ENCODE data around the gene SSPN.

SSPN gene

DNA sequence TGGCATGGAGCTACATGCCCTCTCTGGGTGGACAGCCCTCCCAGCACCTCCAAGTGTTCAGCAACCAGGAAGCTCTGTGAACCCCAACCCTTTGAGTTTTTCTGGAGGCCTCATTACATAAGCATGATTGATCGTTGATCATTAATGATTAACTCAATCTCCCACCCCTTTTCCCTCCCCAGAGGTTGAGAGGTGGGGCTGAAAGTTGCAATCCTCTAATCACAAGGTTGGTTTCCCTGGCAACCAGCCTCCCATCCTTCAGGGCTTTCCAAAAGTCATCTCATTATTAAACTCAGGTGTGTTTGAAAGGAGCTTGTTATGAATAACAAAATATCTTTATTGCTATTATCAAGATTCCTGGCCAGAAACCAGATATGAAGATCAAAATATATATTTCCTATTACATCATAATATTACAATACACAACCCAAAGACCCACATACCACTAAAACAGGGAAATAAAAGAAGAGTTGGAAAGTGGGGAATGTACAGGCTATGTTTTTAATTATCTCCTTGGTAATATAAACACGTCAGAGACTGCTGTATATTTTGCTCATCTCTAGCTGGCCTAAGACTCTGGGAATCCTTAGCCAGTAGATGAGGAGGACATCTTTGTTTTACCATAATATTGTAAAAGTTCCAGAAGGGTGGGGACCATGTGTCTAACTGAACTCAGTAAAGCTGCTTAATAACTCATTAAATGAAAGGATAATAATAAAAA lies 73.6 kb downstream of the SSPN start:
- Histone ChIP-seq H3K4me1 (ENCODE audit: control insufficient read depth, insufficient read depth, low read length) (peaks cover 15% of the 10 kb centered on the region; the same call in 1 of the 2 replicates), H3K4me3 (ENCODE audit: low read depth, low read length) (no peak overlapping the region), H3K27me3 (ENCODE audit: control insufficient read depth, insufficient read depth, low read length) (no peaks in the 10 kb centered on the region; the same call in 1 of the 2 replicates), H3K27ac (ENCODE audit: low read depth, low read length) (no peak overlapping the region), H3K36me3 (ENCODE audit: control insufficient read depth, insufficient read depth, low read length) (no peaks in the 10 kb centered on the region), H3K9ac (ENCODE audit: low read length) (no peak overlapping the region), H3K9me3 (ENCODE audit: control insufficient read depth, insufficient read depth, low read depth, low read length) (no peaks in the 10 kb centered on the region)

DNA sequence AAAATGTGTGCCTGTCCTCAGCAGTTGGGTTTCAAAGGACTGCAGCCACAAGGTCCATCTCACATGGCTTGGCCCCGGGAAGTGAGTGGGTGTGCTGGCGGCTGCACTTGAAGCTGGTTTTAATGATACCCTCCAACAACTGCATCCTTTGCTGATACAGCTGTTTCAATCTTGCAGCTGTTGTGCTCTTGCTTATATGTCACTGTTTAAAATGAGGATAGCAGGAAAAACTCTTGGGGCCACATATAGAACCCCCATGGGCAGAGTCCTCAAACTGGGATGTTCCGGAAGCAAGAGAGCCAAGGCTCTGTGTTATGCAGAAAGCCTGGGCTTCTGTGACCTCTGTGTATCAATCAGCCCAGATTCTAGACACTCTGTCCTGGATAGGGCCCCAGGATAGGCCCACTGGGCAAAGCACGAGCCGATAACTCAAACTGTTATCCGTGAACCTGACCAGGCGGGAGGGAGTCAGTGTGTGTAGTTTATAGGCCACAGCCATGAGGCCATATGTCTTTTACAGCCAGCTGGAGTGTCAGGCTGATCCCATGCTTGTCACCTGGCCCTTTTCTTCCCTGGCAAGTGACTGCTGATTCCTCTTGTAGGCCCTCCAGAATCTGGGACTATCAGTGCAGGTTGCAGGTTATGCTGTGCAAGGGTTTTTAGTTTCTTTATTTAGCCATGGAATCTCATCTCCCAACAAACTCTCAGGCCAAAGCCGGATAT lies 74.3 kb downstream of the SSPN start:
- Histone ChIP-seq H3K9me3 (ENCODE audit: control insufficient read depth, insufficient read depth, low read depth, low read length) (no peaks in the 10 kb centered on the region), H3K4me3 (ENCODE audit: low read depth, low read length) (no peak overlapping the region), H3K4me1 (ENCODE audit: control insufficient read depth, insufficient read depth, low read length) (peaks cover 22% of the 10 kb centered on the region), H3K27me3 (ENCODE audit: control insufficient read depth, insufficient read depth, low read length) (no peaks in the 10 kb centered on the region; the same call in 1 of the 2 replicates), H3K9ac (ENCODE audit: low read length) (no peak overlapping the region), H3K27ac (ENCODE audit: low read depth, low read length) (no peak overlapping the region), H3K36me3 (ENCODE audit: control insufficient read depth, insufficient read depth, low read length) (no peaks in the 10 kb centered on the region)

DNA sequence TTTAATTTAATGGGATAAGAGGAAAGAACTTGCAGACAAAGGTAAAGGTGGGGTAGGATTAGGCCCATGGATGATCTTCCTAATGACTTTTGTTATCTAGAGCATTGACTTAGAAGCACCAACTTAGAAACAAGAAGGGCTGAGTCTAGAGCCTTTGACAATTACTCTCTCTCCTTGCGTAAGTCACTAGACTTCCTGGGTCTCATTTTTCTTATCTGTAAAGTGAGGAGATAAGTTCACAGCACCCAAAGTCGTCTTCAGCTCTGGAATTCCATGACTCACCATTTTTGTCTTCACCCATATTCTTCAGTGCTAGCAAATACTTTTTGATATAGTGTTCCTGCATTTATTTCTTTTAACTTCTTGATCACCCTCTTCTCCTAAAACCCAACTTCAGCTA lies 75.7 kb downstream of the SSPN start:
- no peak overlapping the region for H3K9ac ChIP-seq (ENCODE audit: low read length)
- no peak overlapping the region for H3K4me3 ChIP-seq (ENCODE audit: low read depth, low read length)
- no peak overlapping the region for H3K27ac ChIP-seq (ENCODE audit: low read depth, low read length)
- no peaks in the 10 kb centered on the region for H3K36me3 ChIP-seq (ENCODE audit: control insufficient read depth, insufficient read depth, low read length)
- H3K27me3 ChIP-seq (ENCODE audit: control insufficient read depth, insufficient read depth, low read length): no peaks in the 10 kb centered on the region; the same call in 1 of the 2 replicates
- H3K9me3 ChIP-seq (ENCODE audit: control insufficient read depth, insufficient read depth, low read depth, low read length): no peaks in the 10 kb centered on the region
- H3K4me1 ChIP-seq (ENCODE audit: control insufficient read depth, insufficient read depth, low read length): peaks cover 32% of the 10 kb centered on the region

DNA sequence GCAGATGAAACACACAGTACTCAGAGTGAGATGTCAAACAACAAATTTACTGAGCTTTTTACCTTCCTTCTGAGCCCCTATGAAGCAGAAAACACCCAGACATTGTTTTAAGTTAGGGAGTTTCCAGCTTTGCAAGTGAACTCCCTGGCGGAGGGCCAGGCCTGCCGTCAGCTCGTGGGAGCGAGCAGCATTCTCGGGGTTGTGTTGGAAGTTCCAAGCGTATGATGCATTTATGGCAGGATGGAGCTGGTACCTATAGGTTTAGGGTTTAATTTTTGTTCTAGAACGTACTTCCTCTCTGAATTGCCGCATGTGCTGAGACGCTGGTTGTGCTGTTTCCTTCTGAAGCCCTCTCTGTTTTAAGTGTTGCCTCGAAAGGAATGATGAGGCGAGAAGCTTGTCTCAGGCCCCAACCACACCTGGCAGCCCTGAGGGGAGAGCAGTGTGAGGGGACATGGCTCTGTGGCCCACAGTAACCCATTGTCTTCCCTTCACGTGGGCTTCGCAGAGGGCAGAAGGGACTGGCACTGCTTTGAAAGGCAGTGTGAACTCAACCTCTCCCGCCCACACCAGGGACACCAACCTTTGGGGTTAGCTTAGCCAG lies 76.6 kb downstream of the SSPN start:
- Histone ChIP-seq H3K27me3 (ENCODE audit: control insufficient read depth, insufficient read depth, low read length) (no peaks in the 10 kb centered on the region; the same call in 1 of the 2 replicates), H3K9me3 (ENCODE audit: control insufficient read depth, insufficient read depth, low read depth, low read length) (no peaks in the 10 kb centered on the region), H3K4me1 (ENCODE audit: control insufficient read depth, insufficient read depth, low read length) (peaks cover 33% of the 10 kb centered on the region), H3K27ac (ENCODE audit: low read depth, low read length) (no peak overlapping the region), H3K36me3 (ENCODE audit: control insufficient read depth, insufficient read depth, low read length) (no peaks in the 10 kb centered on the region), H3K4me3 (ENCODE audit: low read depth, low read length) (no peak overlapping the region), H3K9ac (ENCODE audit: low read length) (no peak overlapping the region)

DNA sequence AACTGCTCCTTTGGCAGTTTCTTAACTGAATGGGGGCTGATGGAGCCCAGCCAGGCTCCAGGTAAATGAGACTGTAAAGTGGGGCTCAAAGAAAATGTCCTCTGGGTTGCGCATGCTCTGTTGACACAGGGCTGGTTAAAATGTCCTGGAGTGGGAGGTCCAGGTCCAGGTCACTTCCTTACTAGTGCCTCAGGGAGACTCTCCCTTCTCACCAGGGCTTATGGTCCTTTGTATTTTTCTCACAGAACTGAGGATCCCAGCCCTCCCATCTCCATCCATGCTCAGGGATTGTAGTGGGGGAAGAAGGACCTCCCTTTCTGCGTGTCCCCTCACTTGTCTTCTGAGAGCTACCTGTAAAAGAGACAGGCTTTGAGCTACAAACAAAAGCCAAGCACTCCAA lies 77.5 kb downstream of the SSPN start:
- H3K36me3 ChIP-seq (ENCODE audit: control insufficient read depth, insufficient read depth, low read length): no peaks in the 10 kb centered on the region

DNA sequence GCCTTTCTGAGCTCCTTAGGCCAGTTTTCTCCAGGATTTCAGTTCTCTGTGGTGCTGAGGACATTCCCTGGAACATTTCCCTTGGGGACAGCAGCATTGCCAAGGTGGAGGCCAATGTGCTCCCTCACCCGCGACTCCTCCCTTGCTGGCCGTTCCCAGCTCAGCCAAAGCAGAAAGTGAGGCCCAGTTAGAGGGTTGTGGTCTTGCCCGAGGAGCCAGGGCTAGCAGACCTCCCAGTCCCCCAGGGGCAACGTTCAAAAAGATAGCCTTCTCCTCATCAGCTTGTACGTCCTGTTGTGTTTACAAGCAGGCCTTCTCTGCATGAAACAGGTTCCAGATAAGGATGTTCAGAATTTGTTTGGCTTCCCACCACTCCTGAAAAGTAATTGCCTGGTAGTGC lies 78.4 kb downstream of the SSPN start:
- H3K4me3 ChIP-seq (ENCODE audit: low read depth, low read length): no peak overlapping the region
- H3K27me3 ChIP-seq (ENCODE audit: control insufficient read depth, insufficient read depth, low read length): no peaks in the 10 kb centered on the region; the same call in 1 of the 2 replicates
- no peaks in the 10 kb centered on the region for H3K9me3 ChIP-seq (ENCODE audit: control insufficient read depth, insufficient read depth, low read depth, low read length)
- no peaks in the 10 kb centered on the region for H3K36me3 ChIP-seq (ENCODE audit: control insufficient read depth, insufficient read depth, low read length)
- H3K9ac ChIP-seq (ENCODE audit: low read length): peak overlapping the region; percentile 19
- H3K4me1 ChIP-seq (ENCODE audit: control insufficient read depth, insufficient read depth, low read length): peaks cover 33% of the 10 kb centered on the region
- H3K27ac ChIP-seq (ENCODE audit: low read depth, low read length): no peak overlapping the region; the same call in 1 of the 2 replicates

More for the DNA sequence above, 77.5 kb downstream of the SSPN start:
- Histone ChIP-seq H3K4me3 (ENCODE audit: low read depth, low read length) (no peak overlapping the region), H3K9me3 (ENCODE audit: control insufficient read depth, insufficient read depth, low read depth, low read length) (no peaks in the 10 kb centered on the region), H3K9ac (ENCODE audit: low read length) (no peak overlapping the region), H3K27me3 (ENCODE audit: control insufficient read depth, insufficient read depth, low read length) (no peaks in the 10 kb centered on the region; the same call in 1 of the 2 replicates), H3K27ac (ENCODE audit: low read depth, low read length) (no peak overlapping the region), H3K4me1 (ENCODE audit: control insufficient read depth, insufficient read depth, low read length) (peaks cover 33% of the 10 kb centered on the region)

DNA sequence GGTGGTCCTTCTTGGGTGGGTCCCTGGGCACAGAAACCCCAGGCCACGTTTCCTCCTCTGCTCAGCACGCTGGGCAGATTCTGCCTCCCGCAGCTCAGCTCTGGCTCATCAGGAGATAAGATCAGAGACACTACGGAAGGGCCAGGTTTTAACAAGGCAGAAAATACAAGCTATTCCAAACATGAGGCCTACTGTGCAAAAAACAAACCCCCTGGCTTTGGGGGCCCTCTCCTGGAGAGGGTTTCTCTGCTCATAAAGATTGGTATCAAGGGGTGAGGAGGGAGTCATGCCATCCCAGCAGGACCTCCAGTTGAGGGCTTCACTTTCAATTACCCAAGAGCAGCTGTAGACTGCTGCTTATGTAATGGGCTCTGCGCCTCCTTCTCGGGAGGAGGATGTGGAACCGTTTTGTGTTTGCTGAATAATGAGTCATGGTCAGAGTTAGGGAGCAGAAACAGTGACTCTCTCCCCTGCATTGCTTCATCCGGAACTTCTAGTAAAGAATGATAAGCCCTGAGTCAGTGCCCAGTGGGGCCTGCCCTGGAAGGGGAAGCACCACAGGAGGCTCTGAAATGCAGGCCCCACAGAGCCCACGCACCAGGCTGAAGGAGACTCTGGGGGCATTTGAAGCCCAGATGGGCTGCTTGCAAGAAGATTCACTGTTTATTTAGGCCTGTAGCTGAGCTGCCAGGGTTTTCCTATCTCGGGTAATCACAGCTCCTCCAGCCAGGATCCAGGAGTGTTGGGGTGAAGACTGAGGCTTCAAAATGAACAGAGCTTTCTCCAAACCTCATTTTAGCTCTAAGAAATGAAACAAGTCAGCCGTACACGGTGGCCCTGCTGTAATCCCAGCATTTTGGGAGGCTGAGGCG lies 79.3 kb downstream of the SSPN start:
- Histone ChIP-seq H3K4me1 (ENCODE audit: control insufficient read depth, insufficient read depth, low read length) (peaks cover 33% of the 10 kb centered on the region), H3K27me3 (ENCODE audit: control insufficient read depth, insufficient read depth, low read length) (no peaks in the 10 kb centered on the region; the same call in 1 of the 2 replicates), H3K9ac (ENCODE audit: low read length) (peak overlapping the region; percentile 42), H3K27ac (ENCODE audit: low read depth, low read length) (no peak overlapping the region; the same call in 1 of the 2 replicates), H3K9me3 (ENCODE audit: control insufficient read depth, insufficient read depth, low read depth, low read length) (no peaks in the 10 kb centered on the region), H3K4me3 (ENCODE audit: low read depth, low read length) (no peak overlapping the region), H3K36me3 (ENCODE audit: control insufficient read depth, insufficient read depth, low read length) (no peaks in the 10 kb centered on the region)

DNA sequence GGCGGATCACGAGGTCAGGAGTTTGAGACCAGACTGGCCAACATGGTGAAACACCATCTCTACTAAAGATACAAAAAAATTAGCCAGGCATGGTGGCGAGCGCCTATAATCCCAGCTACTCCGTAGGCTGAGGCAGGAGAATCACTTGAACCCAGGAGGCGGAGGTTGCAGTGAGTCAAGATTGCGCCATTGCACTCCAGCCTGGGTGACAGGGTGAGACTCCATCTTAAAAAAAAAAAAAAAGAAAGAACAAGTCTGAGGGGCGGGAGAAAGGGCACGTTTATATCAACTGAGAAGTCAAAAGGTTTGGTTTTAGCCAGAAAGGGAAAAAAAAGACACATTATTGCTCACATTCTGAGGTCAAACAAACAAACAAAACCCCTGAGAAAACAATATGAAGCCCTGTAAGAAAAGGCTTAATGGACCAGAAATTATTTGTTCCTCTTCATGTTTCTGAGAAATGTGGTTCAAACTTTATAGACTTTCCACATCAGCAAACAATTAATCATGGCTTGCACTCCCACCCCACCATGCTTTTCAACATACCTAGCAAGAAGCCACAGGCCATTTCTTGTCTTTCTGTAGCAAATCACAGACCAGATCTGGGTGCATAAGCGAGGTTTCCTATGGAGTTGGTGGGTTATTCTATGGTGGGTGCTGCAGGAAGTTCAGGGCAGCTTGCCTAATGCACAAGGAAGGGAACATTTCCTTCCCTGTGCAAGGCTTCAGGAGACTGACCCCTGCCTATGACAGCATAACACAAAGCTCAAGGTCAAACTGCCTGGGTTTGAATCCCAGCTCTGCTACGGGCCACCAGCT lies 80.1 kb downstream of the SSPN start:
- H3K9me3 ChIP-seq (ENCODE audit: control insufficient read depth, insufficient read depth, low read depth, low read length): no peaks in the 10 kb centered on the region
- H3K36me3 ChIP-seq (ENCODE audit: control insufficient read depth, insufficient read depth, low read length): no peaks in the 10 kb centered on the region
- no peak overlapping the region for H3K27ac ChIP-seq (ENCODE audit: low read depth, low read length)
- H3K27me3 ChIP-seq (ENCODE audit: control insufficient read depth, insufficient read depth, low read length): no peaks in the 10 kb centered on the region; the same call in 1 of the 2 replicates
- H3K9ac ChIP-seq (ENCODE audit: low read length): peak overlapping the region; percentile 42
- H3K4me1 ChIP-seq (ENCODE audit: control insufficient read depth, insufficient read depth, low read length): peaks cover 33% of the 10 kb centered on the region
- H3K4me3 ChIP-seq (ENCODE audit: low read depth, low read length): no peak overlapping the region

DNA sequence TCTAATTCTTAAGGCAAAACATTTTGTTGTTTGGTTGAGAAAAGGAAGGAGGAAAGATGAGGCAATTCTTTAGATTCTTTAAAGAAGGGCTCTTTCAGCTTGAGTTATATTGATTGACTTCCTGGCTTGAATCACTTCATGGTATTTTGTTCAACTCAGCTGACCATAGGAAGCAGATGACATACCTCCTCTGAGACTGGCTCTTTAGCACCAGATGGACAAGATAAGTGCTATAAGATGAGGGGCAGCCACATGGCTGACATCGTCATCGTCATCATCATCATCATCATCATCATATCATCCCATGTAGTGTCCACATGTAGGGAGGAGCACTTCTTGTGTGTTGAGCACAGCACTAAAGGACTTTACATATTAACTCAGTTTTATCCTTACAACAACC lies 81.3 kb downstream of the SSPN start:
- H3K27ac ChIP-seq (ENCODE audit: low read depth, low read length): no peak overlapping the region

More for the DNA sequence above, 81.3 kb downstream of the SSPN start:
- H3K9ac ChIP-seq (ENCODE audit: low read length): no peak overlapping the region
- peaks cover 23% of the 10 kb centered on the region for H3K4me1 ChIP-seq (ENCODE audit: control insufficient read depth, insufficient read depth, low read length)
- no peaks in the 10 kb centered on the region; the same call in 1 of the 2 replicates for H3K27me3 ChIP-seq (ENCODE audit: control insufficient read depth, insufficient read depth, low read length)
- H3K4me3 ChIP-seq (ENCODE audit: low read depth, low read length): no peak overlapping the region
- H3K36me3 ChIP-seq (ENCODE audit: control insufficient read depth, insufficient read depth, low read length): no peaks in the 10 kb centered on the region
- H3K9me3 ChIP-seq (ENCODE audit: control insufficient read depth, insufficient read depth, low read depth, low read length): no peaks in the 10 kb centered on the region
